ENCODE results near the gene DAZAP1.

GRCh38 chr19:1468821-1469254 lies 61.5 kb downstream of the DAZAP1 start:
- no peak for TF ChIP-seq CTCF (IDR thresholded peaks at IDR 0.05)
- no peak for TF ChIP-seq POLR2A (IDR thresholded peaks at IDR 0.05)

All from ovary (tissue), 3 donors.